HG03135 (cell line): ENCODE measurements around the gene SCYGR7.
"Not testable (repeated sequence)": the region's sequence is repeated elsewhere in the genome, so short reads cannot be mapped to it uniquely, and the experiment has no call there.

Experiments
- ATAC-seq: cut with Tn5 transposase; IDR thresholded peaks from one replicate; pipeline ENCODE4 v1.9.1; 2021; ENCODE audit warnings: mild to moderate bottlenecking, moderate library complexity; ENCODE audit not compliant: unreplicated experiment

The SCYGR7 gene, protein sequence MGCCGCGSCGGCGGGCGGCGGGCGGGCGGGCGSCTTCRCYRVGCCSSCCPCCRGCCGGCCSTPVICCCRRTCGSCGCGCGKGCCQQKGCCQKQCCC

DNA sequence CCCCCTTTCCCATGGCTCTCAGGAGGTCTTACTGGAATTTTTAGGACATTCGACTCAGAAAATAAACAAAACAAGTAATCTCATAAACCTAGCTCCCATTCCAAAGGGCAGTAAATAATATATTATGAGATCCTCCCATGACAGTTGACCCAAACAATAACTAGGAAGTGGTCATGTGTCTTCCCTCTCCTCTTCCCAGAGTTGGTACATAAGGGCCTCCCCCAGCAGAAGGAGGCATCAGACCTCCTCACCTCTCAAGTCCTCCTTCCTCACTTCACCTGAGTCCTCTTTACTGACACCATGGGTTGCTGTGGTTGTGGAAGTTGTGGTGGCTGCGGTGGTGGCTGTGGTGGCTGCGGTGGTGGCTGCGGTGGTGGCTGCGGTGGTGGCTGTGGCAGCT, at the start of gene SCYGR7:
TSS of gene SCYGR7 (plus strand) at position 301 of the 400 bp plus-strand sequence. CDS start at position 301, 0 bp downstream.
- ATAC-seq, result no peak

DNA sequence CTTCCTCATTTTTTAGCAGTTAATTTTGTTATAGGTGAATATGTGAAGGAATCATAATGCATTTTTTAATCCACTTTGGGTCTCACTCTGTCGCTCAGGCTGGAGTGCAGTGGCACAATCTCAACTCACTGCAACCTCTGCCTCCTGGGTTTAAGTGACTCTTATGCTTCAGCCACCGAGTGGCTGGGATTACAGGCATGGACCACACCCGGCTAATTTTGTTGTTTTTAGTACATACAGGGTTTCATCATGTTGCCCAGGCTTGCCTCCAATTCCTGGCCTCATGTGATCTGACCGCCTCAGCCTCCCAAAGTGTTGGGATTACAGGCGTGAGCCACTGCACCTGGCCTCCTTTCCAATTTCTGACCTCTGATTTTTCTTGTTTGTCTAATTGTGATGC, 43.9 kb upstream of the SCYGR7 start:
- no peak for ATAC-seq

DNA sequence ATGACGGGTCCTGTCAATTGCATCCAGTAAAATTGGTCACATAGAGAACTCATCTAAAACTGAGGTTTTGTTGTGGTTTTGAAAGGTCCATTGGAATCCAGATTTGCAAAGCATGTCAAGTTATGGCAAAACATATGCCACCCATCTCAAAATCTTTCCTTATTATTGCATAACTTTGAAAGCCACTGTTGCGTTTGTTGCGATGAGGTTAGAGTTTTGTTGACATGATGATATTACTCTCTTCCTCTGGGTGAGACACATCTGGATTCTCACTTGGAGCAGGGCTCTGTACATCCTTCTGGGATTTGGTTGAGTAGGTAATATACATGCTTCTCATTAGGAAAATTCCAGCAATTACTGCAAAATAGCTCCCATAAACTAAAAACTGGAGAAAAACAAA, 40.9 kb upstream of the SCYGR7 start:
- no peak for ATAC-seq

DNA sequence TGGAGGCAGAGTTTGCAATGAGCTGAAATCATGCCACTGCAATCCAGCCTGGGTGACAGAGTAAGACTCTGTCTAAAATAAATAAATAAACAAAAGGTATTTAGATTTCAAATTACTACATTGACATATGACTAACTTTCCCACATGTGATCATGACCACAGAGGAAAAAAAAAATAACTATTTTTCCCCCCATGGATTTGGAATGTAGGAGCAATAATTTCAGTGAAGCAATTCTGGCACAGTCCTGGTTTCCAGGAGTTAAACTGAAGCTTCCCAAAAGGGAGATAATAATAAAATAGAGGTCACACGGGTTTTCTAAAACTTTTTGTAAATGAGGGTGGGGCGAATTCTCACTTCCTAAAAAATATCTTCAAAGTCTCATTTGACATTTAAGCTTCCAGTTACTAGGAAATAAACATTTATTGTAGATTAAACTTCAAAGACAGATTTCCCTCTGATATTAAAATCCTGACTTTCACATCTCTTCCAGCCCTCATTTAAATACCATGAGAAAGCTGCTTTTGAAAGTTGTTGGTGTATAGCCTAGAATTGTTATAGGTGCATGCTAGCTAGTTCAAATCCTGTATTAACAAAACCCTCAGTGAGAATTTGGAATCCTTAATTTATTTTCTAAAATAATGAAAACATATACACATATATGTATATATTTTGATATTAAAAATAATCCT, 31.0 kb upstream of the SCYGR7 start:
- no peak for ATAC-seq

DNA sequence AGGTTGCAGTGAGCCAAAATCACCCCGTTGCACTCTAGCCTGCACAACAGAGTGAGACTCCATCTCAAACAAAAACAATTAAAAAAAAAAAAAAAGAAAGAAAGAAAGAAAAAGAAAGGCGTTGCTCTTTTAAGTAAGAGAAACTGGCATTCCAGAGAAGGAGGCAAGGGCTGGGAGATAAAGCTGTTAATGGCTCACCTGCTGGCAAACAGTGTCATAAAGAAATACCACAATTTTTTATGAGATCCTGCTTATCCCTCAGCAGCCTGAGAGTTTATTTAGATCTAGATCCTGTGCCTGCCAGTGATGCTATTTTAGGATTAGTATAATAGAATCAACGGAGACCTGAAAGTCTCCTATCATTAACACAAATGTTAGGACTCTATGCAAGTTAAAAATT, 26.6 kb upstream of the SCYGR7 start:
- no peak for ATAC-seq

DNA sequence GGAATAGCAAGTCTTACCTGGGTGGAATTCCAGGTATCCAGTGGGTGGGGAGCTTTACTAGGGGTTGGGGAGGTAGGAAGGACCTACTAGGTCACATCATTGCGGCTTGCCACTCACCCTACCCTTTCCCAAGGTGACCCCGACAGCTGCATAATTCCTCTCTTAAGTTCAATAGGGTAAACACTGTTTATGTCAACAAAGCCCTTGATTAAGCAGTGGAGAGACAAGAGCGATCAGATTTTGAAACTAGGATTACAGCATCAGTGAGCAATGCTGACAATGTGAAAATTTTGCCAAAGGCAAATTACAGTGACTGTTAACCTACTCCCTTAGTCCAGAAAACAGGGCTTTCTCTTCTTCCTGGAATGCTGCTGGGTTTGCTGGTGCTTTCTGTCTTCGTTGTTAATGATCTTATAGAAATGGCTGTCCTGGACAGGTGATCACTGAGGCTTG, 24.8 kb upstream of the SCYGR7 start:
- no peak for ATAC-seq

DNA sequence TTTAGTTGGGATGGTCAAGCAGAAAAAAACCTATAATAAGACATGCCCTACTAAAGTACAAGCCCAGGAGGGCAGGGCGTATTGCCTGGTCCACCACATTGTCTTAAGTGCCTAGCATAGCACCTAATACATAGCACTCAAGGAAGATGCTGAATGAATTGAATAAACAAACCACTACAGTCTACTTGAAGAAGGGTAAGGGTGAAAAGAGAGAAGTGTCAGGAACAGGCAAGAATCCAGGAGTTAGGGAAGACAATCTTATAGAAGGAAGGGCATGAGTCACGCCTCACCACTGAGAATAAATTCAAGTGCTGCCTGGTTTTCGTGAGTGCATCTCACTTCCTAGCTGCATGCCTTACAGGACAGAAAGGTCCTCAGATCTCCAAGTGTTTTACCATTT, 24.2 kb upstream of the SCYGR7 start:
- no peak for ATAC-seq

DNA sequence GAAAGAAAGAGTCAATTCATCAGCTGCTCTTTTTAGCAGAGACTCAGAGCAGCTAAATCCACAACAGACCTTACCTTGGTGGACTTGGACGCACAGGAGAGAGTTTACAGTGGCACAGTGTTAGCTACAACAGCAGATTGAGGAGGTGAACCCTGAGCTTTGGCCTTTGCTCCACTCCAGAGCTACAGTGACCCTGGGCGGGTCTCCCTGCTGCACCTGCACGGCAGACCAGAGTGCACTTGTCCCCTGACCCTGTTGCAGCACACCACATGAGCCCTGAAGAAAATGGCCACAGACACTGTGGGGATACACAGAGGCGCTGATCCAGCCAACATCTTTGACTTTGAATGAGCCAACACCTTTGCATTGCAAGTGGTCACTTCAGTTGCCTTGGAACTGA, 21.3 kb upstream of the SCYGR7 start:
- no peak for ATAC-seq

DNA sequence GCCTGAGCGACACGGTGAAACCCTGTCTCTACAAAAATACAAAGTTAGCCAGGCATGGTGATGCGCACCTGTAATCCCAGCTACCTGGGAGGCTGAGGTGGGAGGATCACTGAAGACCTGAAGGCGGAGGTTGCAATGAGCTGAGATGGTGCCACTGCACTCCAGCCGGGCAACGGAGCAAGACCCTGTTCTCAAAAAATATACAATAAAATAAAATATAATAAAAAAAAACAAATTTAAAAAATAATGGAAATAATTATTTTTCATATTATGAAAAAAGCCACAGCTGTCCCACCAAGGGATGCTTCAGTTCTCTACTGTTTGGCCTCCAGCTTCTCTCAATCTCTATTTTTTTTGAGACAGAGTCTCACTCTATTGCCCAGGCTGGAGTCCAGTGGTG, 20.7 kb upstream of the SCYGR7 start:
- no peak for ATAC-seq

DNA sequence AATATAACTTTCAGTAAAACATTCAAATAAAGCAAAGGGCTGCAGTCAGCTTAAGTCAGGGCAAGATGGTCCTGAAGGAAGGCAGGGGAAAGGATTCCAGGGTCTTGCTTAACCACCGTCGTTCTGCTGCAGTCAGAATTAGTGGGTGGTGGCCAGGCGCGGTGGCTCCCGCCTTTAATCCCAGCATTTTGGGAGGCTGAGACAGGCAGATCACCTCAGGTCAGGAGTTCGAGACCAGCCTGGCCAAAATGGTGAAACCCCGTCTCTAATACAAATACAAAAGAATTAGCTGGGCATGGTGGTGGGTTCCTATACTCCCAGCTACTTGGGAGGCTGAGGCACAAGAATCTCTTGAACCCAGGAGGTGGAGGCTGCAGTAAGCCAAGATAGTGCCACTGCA, 17.1 kb upstream of the SCYGR7 start:
- ATAC-seq, result no peak

DNA sequence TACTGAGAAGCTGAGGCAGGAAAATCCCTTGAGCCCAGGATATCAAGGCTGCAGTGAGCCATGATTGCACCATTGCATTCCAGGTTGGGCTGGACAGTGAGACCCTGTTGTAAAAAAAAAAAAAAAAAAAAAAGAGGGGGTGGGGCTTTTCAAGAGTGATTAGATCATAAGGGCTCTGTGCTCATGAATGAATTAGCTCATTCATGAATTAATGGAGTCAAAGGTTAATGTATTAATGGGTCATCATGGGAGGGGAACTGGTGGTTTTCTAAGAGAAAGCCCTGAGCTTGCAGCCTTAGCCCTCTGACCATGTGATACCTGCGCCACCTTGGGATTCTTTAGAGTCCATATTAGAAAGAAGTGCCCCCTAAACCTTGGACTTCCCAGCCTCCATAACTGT, 14.8 kb upstream of the SCYGR7 start:
- ATAC-seq, result no peak

DNA sequence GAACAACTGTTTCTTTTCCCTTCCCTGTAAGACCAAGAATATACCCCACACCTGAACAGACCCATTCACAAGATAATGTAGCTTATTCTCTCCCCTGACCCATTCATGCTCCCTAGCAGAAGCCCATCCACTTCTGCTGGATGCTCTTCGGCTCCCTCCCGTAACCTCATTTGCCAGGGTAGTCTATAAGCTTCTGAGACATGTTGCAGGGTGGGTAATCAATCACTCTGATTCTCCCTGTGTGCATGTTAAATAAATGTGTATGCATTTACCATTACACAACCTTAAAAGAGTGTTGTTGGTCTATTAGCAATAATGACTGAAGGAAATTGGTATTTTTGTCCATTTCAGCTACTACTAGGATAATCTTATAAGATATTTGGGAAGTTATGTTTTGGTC, 11.6 kb upstream of the SCYGR7 start:
- ATAC-seq, result no peak

DNA sequence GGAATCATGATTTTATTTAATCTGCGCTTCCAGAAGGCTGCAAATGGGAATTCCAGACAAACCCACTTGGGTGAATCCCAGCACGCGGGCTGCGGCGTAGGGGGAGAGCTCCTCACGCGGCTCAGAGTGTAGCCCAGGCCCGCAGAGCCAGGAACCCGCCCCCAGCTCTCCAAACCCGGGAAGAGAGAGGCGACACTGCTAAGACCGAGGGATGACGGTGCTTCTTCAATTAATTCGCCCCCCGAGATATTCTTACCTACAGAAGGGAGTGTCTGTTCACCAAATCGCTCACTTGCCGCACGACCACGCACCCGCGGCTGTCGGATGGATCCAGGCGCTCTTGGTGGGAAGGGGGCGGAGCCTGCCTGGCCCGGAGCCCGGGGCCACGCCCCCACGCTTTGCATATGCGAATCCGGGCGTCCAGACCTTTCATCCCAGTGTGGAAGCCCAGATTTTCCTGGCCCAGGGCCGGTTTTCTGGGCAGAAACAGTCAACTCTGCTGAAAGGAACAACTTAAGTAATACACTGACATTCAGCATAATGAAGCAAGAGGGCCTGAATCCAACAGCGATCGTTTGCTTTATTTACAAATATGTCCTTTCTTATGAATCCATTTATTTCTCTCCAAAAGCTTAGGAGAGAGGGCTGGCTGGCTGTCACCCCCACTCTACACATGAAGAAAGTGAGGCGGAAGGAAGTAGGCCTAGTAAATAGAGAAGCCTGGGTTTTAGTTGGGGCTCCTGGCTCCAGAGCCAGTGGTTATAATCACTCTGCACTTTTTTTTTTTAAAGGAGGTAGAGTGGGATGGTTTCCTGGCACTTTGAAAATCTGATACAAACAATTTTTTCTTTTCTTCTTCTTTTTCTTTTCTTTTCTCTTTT, 10.2 kb upstream of the SCYGR7 start, which contains the start of gene SLC19A3:
TSS of gene SLC19A3 (minus strand) at position 342 of the 881 bp plus-strand sequence. CDS start 15,710 bp downstream, outside the sequence.
- ATAC-seq, result no peak

DNA sequence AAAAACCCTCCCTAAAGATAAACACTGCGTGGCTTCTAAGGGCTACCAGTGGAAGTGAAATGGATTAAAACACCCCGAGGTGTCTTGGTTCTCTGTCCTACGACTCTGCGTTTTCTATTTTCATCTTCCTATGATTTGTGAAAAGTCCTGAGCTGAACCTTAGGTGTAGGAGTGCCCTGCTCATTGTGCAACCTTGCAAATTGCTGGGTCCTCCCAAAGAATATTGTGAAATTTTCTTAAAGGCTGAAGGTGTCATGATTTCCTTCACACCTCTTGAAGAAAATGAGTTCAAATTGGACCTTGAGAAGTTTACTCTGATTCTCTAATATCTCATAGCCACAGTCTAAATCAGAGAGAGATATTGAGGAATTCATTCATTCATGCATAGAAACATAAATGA, 8.5 kb upstream of the SCYGR7 start:
- ATAC-seq, result no peak

DNA sequence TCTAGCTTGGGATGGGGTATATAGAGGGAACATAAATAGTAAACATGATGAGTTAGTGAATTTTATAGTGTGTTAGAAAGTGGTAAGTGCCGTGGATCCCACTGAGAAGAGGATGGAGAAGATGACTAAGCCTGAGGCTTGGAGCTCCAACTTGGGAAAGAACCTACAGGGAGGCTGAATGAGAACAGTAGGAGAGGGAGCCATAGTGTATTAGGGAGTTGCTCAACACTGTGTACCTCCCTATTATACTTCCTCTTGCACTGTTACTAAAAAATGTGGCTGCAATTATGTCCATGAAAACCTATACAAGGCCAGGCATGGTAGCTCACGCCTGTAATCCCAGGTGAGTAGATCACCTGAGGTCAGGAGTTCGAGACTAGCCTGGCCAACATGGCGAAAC, 7.5 kb upstream of the SCYGR7 start:
- ATAC-seq, result no peak

DNA sequence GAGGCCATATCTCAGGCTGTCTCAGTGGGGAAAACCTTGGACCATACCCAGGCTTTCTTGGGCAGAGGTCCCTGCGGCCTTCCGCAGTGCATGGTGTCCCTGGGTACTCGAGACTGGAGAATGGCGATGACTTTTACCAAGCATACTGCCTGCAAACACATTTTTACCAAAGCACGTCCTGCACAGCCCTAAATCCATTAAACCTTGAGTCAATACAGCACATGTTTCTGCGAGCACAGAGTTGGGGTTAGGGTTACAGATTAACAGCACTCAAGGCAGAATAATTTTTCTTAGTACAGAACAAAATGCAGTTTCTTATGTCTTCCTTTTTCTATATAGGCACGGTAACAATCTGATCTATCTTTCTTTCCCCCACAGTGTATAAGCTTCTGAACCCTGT, 5.3 kb upstream of the SCYGR7 start:
- not testable (repeated sequence) for ATAC-seq

DNA sequence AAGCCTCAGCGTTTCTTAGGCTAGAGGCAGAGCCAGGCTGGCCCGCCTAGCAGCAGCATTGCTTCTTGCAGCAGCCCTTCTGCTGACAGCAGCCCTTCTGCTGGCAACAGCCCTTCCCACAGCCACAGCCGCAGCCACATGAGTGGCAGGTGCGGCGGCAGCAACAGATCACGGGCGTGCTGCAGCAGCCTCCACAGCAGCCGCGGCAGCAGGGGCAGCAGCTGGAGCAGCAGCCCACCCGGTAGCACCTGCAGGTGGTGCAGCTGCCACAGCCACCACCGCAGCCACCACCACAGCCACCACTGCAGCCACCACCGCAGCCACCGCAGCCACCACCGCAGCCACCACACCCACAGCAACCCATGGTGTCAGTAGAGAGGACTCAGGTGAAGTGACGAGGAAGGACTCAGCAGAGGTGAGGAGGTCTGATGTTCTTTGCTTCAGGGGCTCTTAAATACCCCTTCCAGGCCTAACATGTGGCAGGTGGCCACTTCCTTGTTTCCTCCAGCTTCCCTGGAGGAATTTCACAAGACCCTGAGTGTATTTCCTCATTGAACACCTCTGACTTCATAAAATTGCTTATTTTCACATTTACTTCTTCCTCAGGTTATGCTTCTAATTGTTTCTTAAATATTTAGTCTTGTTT, 3.6 kb upstream of the SCYGR7 start, which contains the start of gene SCYGR6:
TSS of gene SCYGR6 (minus strand) at position 364 of the 646 bp plus-strand sequence. CDS start at position 364, 0 bp downstream.
- ATAC-seq, result no peak

DNA sequence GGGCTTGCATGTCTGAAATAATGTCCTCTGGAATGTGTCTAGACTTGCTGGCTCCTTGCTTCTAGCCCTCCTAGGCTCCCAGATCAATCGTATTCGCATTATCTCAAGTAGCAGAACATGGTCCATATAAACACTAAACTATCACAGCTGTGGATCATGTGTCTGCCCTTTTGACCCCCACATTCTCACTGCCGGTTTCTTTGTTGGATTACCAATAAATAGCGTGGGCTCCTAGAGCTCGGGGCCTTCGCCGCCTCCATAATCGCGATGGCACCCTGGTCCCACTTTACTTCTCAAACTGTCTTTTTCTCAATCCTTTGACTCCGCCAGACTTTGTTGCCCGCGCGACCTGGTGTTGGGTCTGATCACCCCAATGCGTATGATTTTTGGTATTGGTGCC, 11.2 kb downstream of the SCYGR7 start:
- no peak for ATAC-seq

DNA sequence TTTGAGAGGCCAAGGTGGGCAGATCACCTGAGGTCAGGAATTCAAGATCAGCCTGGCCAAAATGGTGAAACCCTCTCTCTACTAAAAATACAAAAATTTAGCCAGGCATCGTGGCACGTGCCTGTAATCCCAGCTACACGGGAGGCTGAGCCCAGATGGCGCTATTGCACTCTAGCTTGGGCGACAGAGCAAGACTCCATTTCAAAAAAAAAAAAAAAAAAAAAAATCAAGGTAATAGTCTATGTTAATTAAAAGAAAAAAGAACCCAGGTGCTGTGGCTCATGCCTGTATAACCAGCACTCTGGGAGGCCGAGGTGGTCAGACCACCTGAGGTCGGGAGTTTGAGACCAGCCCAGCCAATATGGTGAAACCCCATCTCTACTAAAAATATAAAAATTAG, 12.6 kb downstream of the SCYGR7 start:
- ATAC-seq, result not testable (repeated sequence)

DNA sequence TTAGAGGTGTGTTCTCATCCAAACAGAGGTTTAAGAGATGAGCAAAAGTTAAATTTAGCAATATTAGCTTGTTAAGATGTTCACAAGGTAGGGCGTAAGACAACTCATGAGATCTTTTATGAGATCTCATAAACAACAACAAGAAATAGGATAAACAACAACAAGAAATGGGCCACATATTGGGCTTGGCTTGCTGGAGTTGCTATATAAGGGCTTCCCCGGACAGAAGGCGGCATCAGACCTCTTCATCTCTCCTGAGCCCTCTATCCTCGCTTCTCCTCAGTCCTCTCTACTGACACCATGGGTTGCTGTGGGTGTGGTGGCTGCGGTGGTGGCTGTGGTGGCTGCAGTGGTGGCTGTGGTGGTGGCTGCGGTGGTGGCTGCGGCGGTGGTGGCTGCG, 17.5 kb downstream of the SCYGR7 start, which contains the start of gene SCYGR8:
TSS of gene SCYGR8 (plus strand) at position 301 of the 400 bp plus-strand sequence. CDS start at position 301, 0 bp downstream.
- no peak for ATAC-seq

DNA sequence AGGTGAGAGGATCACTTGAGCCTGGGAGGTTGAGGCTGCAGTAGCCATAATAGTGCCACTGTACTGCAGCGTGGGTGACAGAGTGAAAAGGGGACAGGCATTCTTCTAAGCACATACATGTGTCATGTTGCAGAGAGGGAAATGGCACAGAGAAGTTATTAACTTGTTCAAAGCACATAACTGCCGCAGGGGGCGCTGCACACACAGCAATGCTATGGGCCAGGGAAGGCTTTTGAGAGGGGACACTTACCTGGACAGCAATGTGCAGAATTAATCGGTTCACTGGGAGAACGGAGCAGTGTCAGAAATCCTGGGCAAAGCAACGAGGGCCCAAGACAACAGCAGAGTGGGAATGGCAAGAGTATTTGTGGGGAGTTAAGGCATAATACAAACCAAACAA, 19.9 kb downstream of the SCYGR7 start:
- ATAC-seq, result no peak
